Measurements from ENCODE around the gene PTPRU. TPM values are rescaled to one million over a fixed set of nuclear protein-coding genes. Genes with fewer than 3 reads are reported as not detected.

PTPRU gene
- total and polyA plus RNA-seq, 7 donors, result 14.5 to 51.4 (median 25.6) TPM

- 82 to 93% (median 93%) methylated on average over 1 of the region's 1 CpG for WGBS, 3 donors
Measured at GRCh38 chr1:29222686-29223085, 13.6 kb upstream of the PTPRU start.

GRCh38 chr1:29223521-29223920 is 12.8 kb upstream of the PTPRU start:
- peaks cover 13 to 65% of the 10 kb centered on the region in 2 donors for H3K36me3 ChIP-seq (ENCODE audit: insufficient read depth in 1 of 2, low read depth in 1 of 2)
- H3K4me1 ChIP-seq, result no peaks in the 10 kb centered on the region
- intact Hi-C loops (cut with DNase I), result no loop called here
- no peak overlapping the region for H3K4me3 ChIP-seq
- no peaks in the 10 kb centered on the region for H3K27me3 ChIP-seq (ENCODE audit: insufficient read depth in 3 of 3, low read length in 2 of 3)
- ATAC-seq, result no peak
- no peak overlapping the region for H3K27ac ChIP-seq
- TF ChIP-seq CTCF (IDR thresholded peaks at IDR 0.05), result no peak
- no peaks in the 10 kb centered on the region for H3K9me3 ChIP-seq
- no peak for DNase-seq
- WGBS, 3 donors, result 81 to 88% (median 86%) methylated on average over 6 of the region's 6 CpGs

More at GRCh38 chr1:29222686-29223085, 13.6 kb upstream of the PTPRU start:
- Histone ChIP-seq H3K27ac (no peak overlapping the region), H3K4me3 (no peak overlapping the region), H3K4me1 (no peaks in the 10 kb centered on the region), H3K36me3 (ENCODE audit: insufficient read depth in 1 of 2, low read depth in 1 of 2) (peaks cover 13 to 69% of the 10 kb centered on the region in 2 donors), H3K27me3 (ENCODE audit: insufficient read depth in 3 of 3, low read length in 2 of 3) (no peaks in the 10 kb centered on the region), H3K9me3 (no peaks in the 10 kb centered on the region)
- ATAC-seq (no peak), DNase-seq (no peak)
- TF ChIP-seq CTCF (IDR thresholded peaks at IDR 0.05), result no peak
- intact Hi-C loops (cut with DNase I), result no loop called here

GRCh38 chr1:29224356-29224837 is 11.9 kb upstream of the PTPRU start:
- Histone ChIP-seq H3K36me3 (ENCODE audit: insufficient read depth in 1 of 2, low read depth in 1 of 2) (peaks cover 13 to 58% of the 10 kb centered on the region in 2 donors), H3K9me3 (no peaks in the 10 kb centered on the region), H3K27ac (no peak overlapping the region), H3K4me3 (no peak overlapping the region), H3K4me1 (peaks cover 3% of the 10 kb centered on the region), H3K27me3 (ENCODE audit: insufficient read depth in 3 of 3, low read length in 2 of 3) (no peaks in the 10 kb centered on the region)
- whole genome bisulfite sequencing, 3 donors, result 88 to 92% (median 89%) methylated on average over 5 of the region's 5 CpGs
- intact Hi-C loops (cut with DNase I), result no loop called here
- DNase-seq, result no peak
- TF ChIP-seq CTCF (IDR thresholded peaks at IDR 0.05), result no peak
- no peak for ATAC-seq

GRCh38 chr1:29225361-29225760 is 11.0 kb upstream of the PTPRU start:
- no peaks in the 10 kb centered on the region for H3K27me3 ChIP-seq (ENCODE audit: insufficient read depth in 3 of 3, low read length in 2 of 3)
- no peak overlapping the region for H3K27ac ChIP-seq
- no peaks in the 10 kb centered on the region for H3K9me3 ChIP-seq
- peaks cover 11% of the 10 kb centered on the region for H3K4me1 ChIP-seq
- WGBS, 3 donors, result 87 to 89% (median 87%) methylated on average over 4 of the region's 4 CpGs
- ATAC-seq, result no peak
- H3K4me3 ChIP-seq, result no peak overlapping the region
- peaks cover 13 to 50% of the 10 kb centered on the region in 2 donors for H3K36me3 ChIP-seq (ENCODE audit: insufficient read depth in 1 of 2, low read depth in 1 of 2)
- no peak for TF ChIP-seq CTCF (IDR thresholded peaks at IDR 0.05)
- no peak for DNase-seq
- intact Hi-C loops (cut with DNase I), result no loop called here

GRCh38 chr1:29227511-29227910 is 8.8 kb upstream of the PTPRU start:
- Histone ChIP-seq H3K27ac (no peak overlapping the region), H3K36me3 (ENCODE audit: insufficient read depth in 1 of 2, low read depth in 1 of 2) (peaks cover 10 to 29% of the 10 kb centered on the region in 2 donors), H3K4me1 (peaks cover 11% of the 10 kb centered on the region), H3K27me3 (ENCODE audit: insufficient read depth in 3 of 3, low read length in 2 of 3) (no peaks in the 10 kb centered on the region), H3K4me3 (no peak overlapping the region), H3K9me3 (no peaks in the 10 kb centered on the region)
- no peak for ATAC-seq
- 67 to 84% (median 70%) methylated on average over 5 of the region's 5 CpGs for WGBS, 3 donors
- no peak for TF ChIP-seq CTCF (IDR thresholded peaks at IDR 0.05)
- no peak for DNase-seq
- intact Hi-C loops (cut with DNase I), result no loop called here
